ENCODE results near the gene VPS33A. TPM values are rescaled to one million over a fixed set of nuclear protein-coding genes. Genes with fewer than 3 reads are reported as not detected.

Gene VPS33A
- total RNA-seq: 10 to 100 TPM; 19.2 to 26.3 (median 24.1) TPM
- total RNA-seq (2013): 32.4 TPM

DNA sequence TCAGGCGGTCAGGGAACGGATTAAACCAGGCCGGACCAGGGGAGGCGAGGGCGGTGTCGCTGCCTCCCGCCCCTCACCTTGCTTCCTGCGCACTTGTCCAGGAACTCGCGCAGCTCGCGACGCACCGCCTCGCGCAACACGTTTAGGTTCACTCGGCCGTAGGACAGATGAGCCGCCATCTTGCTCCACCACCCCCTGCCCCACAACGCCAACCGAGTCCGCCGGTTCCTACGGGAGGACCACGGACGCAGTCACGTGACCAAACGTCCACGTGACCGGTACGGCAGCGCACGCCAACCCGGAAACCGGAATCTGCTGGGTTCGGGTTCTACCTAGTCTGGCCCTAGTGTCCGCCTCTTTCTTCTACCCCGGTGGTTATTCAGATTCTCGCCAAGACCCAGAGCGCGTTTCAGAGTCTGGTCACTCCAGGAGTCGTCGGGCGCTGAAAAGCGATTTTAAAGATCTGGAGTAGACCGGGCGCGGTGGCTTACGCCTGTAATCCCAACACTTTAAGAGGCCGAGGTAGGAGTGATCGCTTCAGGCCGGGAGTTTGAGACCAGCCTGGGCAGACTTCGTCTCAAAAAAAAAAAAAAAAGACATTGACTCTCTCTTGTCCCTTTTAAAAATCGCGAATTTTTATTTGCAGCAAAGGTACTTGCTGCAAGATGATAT, at the start of gene VPS33A:
Gene VPS33A (minus strand): TSS at position 265 of the 672 bp plus-strand sequence. CDS start 86 bp downstream, at position 179.
- Mint-ChIP-seq H3K36me3 (no peaks in the 10 kb centered on the region), H3K4me3 (peak within 1 kb of the TSS; percentile 97), H3K27ac (peak within 1 kb of the TSS; percentile 98 to 99), H3K4me1 (peaks cover 10 to 16% of the 10 kb centered on the region in 2 donors), H3K9me3 (no peaks in the 10 kb centered on the region), H3K27me3 (ENCODE audit: low read depth in 2 of 2) (peaks cover 0 to 2% of the 10 kb centered on the region in 2 donors)
- Histone ChIP-seq H3K9me3 (ENCODE audit: control insufficient read depth, insufficient read depth, low read length) (no peaks in the 10 kb centered on the region), H3K27ac (ENCODE audit: low read length) (peak within 1 kb of the TSS; percentile 94), H3K4me3 (ENCODE audit: low read length) (peak within 1 kb of the TSS; percentile 86), H3K4me1 (ENCODE audit: control insufficient read depth, insufficient read depth, low read length) (peaks cover 16% of the 10 kb centered on the region), H3K27me3 (ENCODE audit: control insufficient read depth, insufficient read depth, low read length) (no peaks in the 10 kb centered on the region), H3K36me3 (ENCODE audit: control insufficient read depth, insufficient read depth, low read length) (peaks cover 16% of the 10 kb centered on the region)
- under 1% methylated on average over 56 of the region's 56 CpGs for WGBS (ENCODE audit: insufficient coverage)
- TF ChIP-seq, protein P1, sequence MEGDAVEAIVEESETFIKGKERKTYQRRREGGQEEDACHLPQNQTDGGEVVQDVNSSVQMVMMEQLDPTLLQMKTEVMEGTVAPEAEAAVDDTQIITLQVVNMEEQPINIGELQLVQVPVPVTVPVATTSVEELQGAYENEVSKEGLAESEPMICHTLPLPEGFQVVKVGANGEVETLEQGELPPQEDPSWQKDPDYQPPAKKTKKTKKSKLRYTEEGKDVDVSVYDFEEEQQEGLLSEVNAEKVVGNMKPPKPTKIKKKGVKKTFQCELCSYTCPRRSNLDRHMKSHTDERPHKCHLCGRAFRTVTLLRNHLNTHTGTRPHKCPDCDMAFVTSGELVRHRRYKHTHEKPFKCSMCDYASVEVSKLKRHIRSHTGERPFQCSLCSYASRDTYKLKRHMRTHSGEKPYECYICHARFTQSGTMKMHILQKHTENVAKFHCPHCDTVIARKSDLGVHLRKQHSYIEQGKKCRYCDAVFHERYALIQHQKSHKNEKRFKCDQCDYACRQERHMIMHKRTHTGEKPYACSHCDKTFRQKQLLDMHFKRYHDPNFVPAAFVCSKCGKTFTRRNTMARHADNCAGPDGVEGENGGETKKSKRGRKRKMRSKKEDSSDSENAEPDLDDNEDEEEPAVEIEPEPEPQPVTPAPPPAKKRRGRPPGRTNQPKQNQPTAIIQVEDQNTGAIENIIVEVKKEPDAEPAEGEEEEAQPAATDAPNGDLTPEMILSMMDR (IDR thresholded peaks at IDR 0.05): no peak
- ATAC-seq (peak; percentile 86 to 95 (median 89)), DNase-seq (peak; percentile 91 to 97)
- intact Hi-C loops (cut with micrococcal nuclease): loop anchor here (2.0 to 5.0 kb wide), 2 partner anchors 40 to 261 kb away; partner anchors contain the start of genes DIABLO, KNTC1 and RSRC2

DNA sequence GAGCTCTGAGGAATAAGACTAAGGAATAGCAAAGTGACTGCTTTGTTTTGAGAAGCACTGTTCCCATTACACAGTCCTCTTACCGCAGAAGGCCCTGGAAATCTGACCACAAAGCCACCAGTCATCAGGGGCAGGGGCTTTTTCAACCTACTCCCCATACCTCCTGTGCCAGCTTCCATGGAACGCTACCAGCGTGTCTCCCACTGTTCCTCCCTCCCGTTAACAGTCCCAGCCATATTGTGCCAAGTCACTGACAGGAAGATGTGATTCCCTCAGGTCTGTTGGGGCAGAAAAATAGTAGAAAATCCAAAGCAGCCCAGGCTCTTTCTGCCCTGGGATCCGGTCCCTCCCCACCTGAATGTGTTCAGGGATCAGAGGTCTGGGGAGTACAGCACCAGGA, 46.6 kb upstream of the VPS33A start:
- TF ChIP-seq, protein P1 (IDR thresholded peaks at IDR 0.05): no peak
- H3K27ac Mint-ChIP-seq: no peak overlapping the region
- ATAC-seq (no peak), DNase-seq (no peak)
- H3K4me1 Mint-ChIP-seq: no peaks in the 10 kb centered on the region
- H3K36me3 ChIP-seq (ENCODE audit: control insufficient read depth, insufficient read depth, low read length): peaks cover 39% of the 10 kb centered on the region
- H3K9me3 ChIP-seq (ENCODE audit: control insufficient read depth, insufficient read depth, low read length): no peaks in the 10 kb centered on the region
- no peaks in the 10 kb centered on the region for H3K27me3 ChIP-seq (ENCODE audit: control insufficient read depth, insufficient read depth, low read length)
- peaks cover 15% of the 10 kb centered on the region for H3K36me3 Mint-ChIP-seq
- H3K4me3 ChIP-seq (ENCODE audit: low read length): no peak overlapping the region
- no peak overlapping the region for H3K27ac ChIP-seq (ENCODE audit: low read length)
- H3K4me3 Mint-ChIP-seq: no peak overlapping the region
- H3K27me3 Mint-ChIP-seq (ENCODE audit: low read depth in 2 of 2): no peaks in the 10 kb centered on the region
- 97% methylated on average over 5 of the region's 5 CpGs for WGBS (ENCODE audit: insufficient coverage)
- H3K4me1 ChIP-seq (ENCODE audit: control insufficient read depth, insufficient read depth, low read length): no peaks in the 10 kb centered on the region
- intact Hi-C loops (cut with micrococcal nuclease): no loop called here
- no peaks in the 10 kb centered on the region for H3K9me3 Mint-ChIP-seq

DNA sequence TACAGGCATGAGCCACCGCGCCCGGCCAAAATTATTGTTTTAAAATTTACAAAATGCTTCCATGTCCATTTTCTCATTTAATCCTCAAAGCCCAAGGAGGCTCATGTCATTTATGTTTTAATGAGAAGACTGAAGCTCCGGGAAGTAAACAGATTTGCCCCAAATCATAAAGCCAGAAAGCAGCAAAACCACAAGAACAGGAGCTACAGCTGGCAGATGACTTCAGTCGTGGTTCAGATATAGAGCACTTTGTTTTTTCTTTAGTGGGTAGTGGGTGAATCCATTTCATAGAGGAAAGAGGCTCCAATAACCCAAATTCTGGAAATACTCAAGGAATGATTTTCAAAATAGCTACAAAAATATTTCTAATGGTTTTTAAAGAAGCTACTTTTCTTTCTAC, 45.4 kb upstream of the VPS33A start:
- 77% methylated on average over 4 of the region's 5 CpGs for WGBS (ENCODE audit: insufficient coverage)
- no peaks in the 10 kb centered on the region for H3K9me3 ChIP-seq (ENCODE audit: control insufficient read depth, insufficient read depth, low read length)
- ATAC-seq (no peak), DNase-seq (no peak)
- TF ChIP-seq, protein P1 (IDR thresholded peaks at IDR 0.05): no peak
- no peaks in the 10 kb centered on the region for H3K4me1 Mint-ChIP-seq
- no peaks in the 10 kb centered on the region for H3K27me3 Mint-ChIP-seq (ENCODE audit: low read depth in 2 of 2)
- no peak overlapping the region for H3K27ac Mint-ChIP-seq
- H3K9me3 Mint-ChIP-seq: no peaks in the 10 kb centered on the region
- H3K4me3 ChIP-seq (ENCODE audit: low read length): no peak overlapping the region
- intact Hi-C loops (cut with micrococcal nuclease): no loop called here
- no peak overlapping the region for H3K27ac ChIP-seq (ENCODE audit: low read length)
- H3K36me3 Mint-ChIP-seq: peaks cover 11% of the 10 kb centered on the region
- H3K4me1 ChIP-seq (ENCODE audit: control insufficient read depth, insufficient read depth, low read length): no peaks in the 10 kb centered on the region
- no peaks in the 10 kb centered on the region for H3K27me3 ChIP-seq (ENCODE audit: control insufficient read depth, insufficient read depth, low read length)
- no peak overlapping the region for H3K4me3 Mint-ChIP-seq
- peaks cover 37% of the 10 kb centered on the region for H3K36me3 ChIP-seq (ENCODE audit: control insufficient read depth, insufficient read depth, low read length)

All from natural killer cell (primary cell).